NB4 (cell line): Measurements from ENCODE around the gene MYCBP2.

Experiments used
- CTCF ChIP-seq: IDR thresholded peaks from one replicate; pipeline ENCODE4 v1.5.1; 2012; ENCODE audit warnings: low read depth, low read length
- MAX ChIP-seq: IDR thresholded peaks from 2 replicates; pipeline ENCODE4 v1.6.1; 2011; ENCODE audit warnings: low read depth, low read length
- MYC ChIP-seq: IDR thresholded peaks from 2 replicates; pipeline ENCODE4 v1.6.1; 2011; ENCODE audit warnings: low read depth, low read length
- POLR2A ChIP-seq: IDR thresholded peaks from 2 replicates; pipeline ENCODE4 v1.6.1; 2011; ENCODE audit warnings: mild to moderate bottlenecking; ENCODE audit not compliant: insufficient read length; ENCODE audit errors: extremely low read depth

DNA sequence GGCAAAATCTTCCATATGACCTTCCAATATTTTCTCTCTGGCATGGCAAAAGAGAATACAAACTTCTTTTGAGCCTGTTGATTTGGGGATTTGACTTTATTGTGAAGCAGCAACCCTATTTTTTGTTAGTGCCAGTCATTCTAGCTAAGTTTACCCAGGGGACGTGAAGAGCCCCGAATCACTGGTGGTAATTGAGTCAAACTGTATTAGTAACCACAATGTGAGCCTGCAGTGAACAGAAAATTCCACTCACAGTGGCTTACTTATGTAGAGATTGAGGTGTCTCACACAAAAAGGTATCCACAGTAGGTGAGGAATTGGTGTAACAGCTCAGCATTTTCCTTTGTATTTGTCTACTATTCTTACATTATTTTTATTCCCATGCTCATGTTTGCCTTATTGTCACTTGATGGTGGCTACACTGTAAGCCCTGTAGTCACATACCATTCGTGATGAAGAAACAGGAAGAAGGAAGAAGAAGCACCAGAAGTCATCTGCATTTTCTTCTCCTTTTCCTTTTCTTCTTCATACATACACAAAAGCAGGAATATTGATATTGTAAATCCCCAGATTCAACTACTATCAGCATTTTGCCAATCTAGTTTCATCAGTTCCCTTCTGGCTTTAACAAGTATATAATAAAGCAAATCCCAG, 33.3 kb upstream of the MYCBP2 start:
- TF ChIP-seq CTCF: no peak
- TF ChIP-seq POLR2A: no peak
- no peak for TF ChIP-seq MAX
- TF ChIP-seq MYC: no peak
